ENCODE measurements around the gene HSFX3.
"Not testable (repeated sequence)": the region's sequence is repeated elsewhere in the genome, so short reads cannot be mapped to it uniquely, and the experiment has no call there.

DNA sequence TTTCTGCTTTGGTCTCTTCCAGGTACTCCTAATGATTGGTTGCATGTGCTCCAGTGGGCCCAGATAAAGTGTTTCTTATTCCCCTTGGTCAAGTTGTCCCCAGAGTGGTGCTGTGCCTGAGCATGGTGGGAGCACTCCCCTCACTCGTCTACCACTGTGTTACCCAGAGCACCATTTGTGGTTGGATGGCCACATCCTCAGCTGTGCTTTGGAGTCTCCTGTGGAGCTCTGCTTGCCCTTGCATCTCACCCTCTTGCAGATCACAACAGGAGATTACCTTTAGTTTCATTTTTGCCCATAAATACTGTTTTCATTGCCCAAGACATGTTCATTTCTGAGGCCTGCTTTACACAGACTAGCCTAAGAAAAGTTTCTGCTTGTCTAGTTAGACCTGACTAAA, 730 bp upstream of the HSFX3 start:
- TF ChIP-seq, protein P1, sequence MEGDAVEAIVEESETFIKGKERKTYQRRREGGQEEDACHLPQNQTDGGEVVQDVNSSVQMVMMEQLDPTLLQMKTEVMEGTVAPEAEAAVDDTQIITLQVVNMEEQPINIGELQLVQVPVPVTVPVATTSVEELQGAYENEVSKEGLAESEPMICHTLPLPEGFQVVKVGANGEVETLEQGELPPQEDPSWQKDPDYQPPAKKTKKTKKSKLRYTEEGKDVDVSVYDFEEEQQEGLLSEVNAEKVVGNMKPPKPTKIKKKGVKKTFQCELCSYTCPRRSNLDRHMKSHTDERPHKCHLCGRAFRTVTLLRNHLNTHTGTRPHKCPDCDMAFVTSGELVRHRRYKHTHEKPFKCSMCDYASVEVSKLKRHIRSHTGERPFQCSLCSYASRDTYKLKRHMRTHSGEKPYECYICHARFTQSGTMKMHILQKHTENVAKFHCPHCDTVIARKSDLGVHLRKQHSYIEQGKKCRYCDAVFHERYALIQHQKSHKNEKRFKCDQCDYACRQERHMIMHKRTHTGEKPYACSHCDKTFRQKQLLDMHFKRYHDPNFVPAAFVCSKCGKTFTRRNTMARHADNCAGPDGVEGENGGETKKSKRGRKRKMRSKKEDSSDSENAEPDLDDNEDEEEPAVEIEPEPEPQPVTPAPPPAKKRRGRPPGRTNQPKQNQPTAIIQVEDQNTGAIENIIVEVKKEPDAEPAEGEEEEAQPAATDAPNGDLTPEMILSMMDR (conservative IDR thresholded peaks at IDR 0.05 in 1 of 2, IDR thresholded peaks at IDR 0.05 in 1 of 2; ENCODE audit: low read depth in 1 of 2, low read length in 2 of 2), result not testable (repeated sequence)
- not testable (repeated sequence) for TF ChIP-seq EZH2 (IDR thresholded peaks at IDR 0.05; ENCODE audit: low read length, missing control alignments)

All from fibroblast of lung (primary cell).